ENCODE measurements around the gene NME9. TPM values are rescaled to one million over a fixed set of nuclear protein-coding genes. Genes with fewer than 3 reads are reported as not detected.

Gene NME9
- total RNA-seq, 2 donors from 2014 or later: 3.2 TPM; not detected in 1

- 96% methylated on average over 4 of the region's 4 CpGs for WGBS
- Histone ChIP-seq H3K27ac (no peak overlapping the region), H3K36me3 (no peaks in the 10 kb centered on the region), H3K4me3 (no peak overlapping the region), H3K27me3 (replicated peaks; ENCODE audit: insufficient read depth) (no peaks in the 10 kb centered on the region), H3K4me1 (replicated peaks) (no peaks in the 10 kb centered on the region), H3K9me3 (no peaks in the 10 kb centered on the region)
- DNase-seq (ENCODE audit: low spot score): no peak
- TF ChIP-seq CTCF (IDR thresholded peaks at IDR 0.05) (no peak), POLR2AphosphoS5 (IDR thresholded peaks at IDR 0.05) (no peak), POLR2A (IDR thresholded peaks at IDR 0.05) (no peak)
- intact Hi-C loops (cut with DNase I): no loop called here
Observed at GRCh38 chr3:138363322-138363721, 33.7 kb upstream of the NME9 start.

- intact Hi-C loops (cut with DNase I): no loop called here
- Histone ChIP-seq H3K36me3 (no peaks in the 10 kb centered on the region), H3K27ac (no peak overlapping the region), H3K27me3 (replicated peaks; ENCODE audit: insufficient read depth) (no peaks in the 10 kb centered on the region), H3K4me3 (no peak overlapping the region), H3K9me3 (no peaks in the 10 kb centered on the region), H3K4me1 (replicated peaks) (no peaks in the 10 kb centered on the region)
- TF ChIP-seq CTCF (IDR thresholded peaks at IDR 0.05) (no peak), POLR2A (IDR thresholded peaks at IDR 0.05) (no peak), POLR2AphosphoS5 (IDR thresholded peaks at IDR 0.05) (no peak)
- no peak for DNase-seq (ENCODE audit: low spot score)
- WGBS: 92% methylated on average over 7 of the region's 7 CpGs
Observed at GRCh38 chr3:138362538-138362937, 32.9 kb upstream of the NME9 start.

DNA sequence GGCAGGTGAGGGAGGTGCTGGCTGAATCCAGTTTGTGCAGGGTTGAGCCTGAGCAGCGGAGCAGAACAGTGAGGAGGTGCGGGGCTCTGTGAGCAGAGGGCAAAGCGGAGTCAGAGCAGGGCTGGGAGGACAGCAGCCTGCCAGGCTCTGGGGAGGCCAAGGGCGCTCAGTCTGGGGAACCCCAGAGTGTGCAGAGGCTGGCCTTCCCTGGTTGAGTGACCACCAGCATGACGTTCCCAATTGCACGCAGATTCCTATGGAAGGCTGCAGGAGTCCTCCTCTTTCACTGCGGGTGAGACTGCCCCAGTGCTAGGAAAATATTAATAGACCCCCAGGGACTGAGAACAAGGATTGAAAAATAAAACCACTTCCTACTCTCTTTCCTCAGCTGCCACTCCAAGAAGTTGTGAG, 31.9 kb upstream of the NME9 start:
- Histone ChIP-seq H3K27me3 (replicated peaks; ENCODE audit: insufficient read depth) (no peaks in the 10 kb centered on the region), H3K4me1 (replicated peaks) (no peaks in the 10 kb centered on the region), H3K4me3 (no peak overlapping the region), H3K36me3 (no peaks in the 10 kb centered on the region), H3K9me3 (no peaks in the 10 kb centered on the region), H3K27ac (no peak overlapping the region)
- WGBS: 91% methylated on average over 7 of the region's 7 CpGs
- intact Hi-C loops (cut with DNase I): no loop called here
- DNase-seq (ENCODE audit: low spot score): no peak
- TF ChIP-seq CTCF (IDR thresholded peaks at IDR 0.05) (no peak), POLR2A (IDR thresholded peaks at IDR 0.05) (no peak), POLR2AphosphoS5 (IDR thresholded peaks at IDR 0.05) (no peak)

- TF ChIP-seq POLR2A (IDR thresholded peaks at IDR 0.05) (no peak), CTCF (IDR thresholded peaks at IDR 0.05) (no peak), POLR2AphosphoS5 (IDR thresholded peaks at IDR 0.05) (no peak)
- intact Hi-C loops (cut with DNase I): no loop called here
- Histone ChIP-seq H3K4me3 (no peak overlapping the region), H3K27ac (no peak overlapping the region), H3K9me3 (no peaks in the 10 kb centered on the region), H3K27me3 (replicated peaks; ENCODE audit: insufficient read depth) (no peaks in the 10 kb centered on the region), H3K36me3 (no peaks in the 10 kb centered on the region), H3K4me1 (replicated peaks) (no peaks in the 10 kb centered on the region)
- WGBS: 92% methylated on average over 9 of the region's 9 CpGs
- no peak for DNase-seq (ENCODE audit: low spot score)
Observed at GRCh38 chr3:138360869-138361525, 31.3 kb upstream of the NME9 start.
